Astrocyte (in vitro differentiated cells and primary cell): Measurements from ENCODE around the gene ABHD5. TPM values are rescaled to one million over a fixed set of nuclear protein-coding genes. Genes with fewer than 3 reads are reported as not detected.

ENCODE experiments used
- DNase-seq: peaks from one replicate; pipeline ENCODE4 v3.0.0-alpha.2; 2010; ENCODE audit warnings: low read depth
- FAIRE-seq: peaks from 2 replicates; lab custom pipeline; 2011; peaks lifted over from hg19 to GRCh38; lab: Jason Lieb, UNC
- H2AFZ ChIP-seq: 2 replicates; pipeline ENCODE4 v1.6.0; 2012; ENCODE audit warnings: low read depth, low read length, inconsistent platforms
- H3K27ac ChIP-seq: 2 replicates; pipeline ENCODE4 v1.5.1; 2011; ENCODE audit warnings: low read depth, low read length, inconsistent platforms
- H3K27me3 ChIP-seq: 2 replicates; pipeline ENCODE4 v1.6.0; 2011; ENCODE audit warnings: low read length, inconsistent platforms; ENCODE audit not compliant: insufficient read depth
- H3K36me3 ChIP-seq: 2 replicates; pipeline ENCODE4 v1.5.1; 2011; ENCODE audit warnings: low read length, inconsistent platforms; ENCODE audit not compliant: insufficient read depth
- H3K4me1 ChIP-seq: 2 replicates; pipeline ENCODE4 v1.5.1; 2011; ENCODE audit warnings: low read length, inconsistent platforms; ENCODE audit not compliant: insufficient read depth
- H3K4me2 ChIP-seq: 2 replicates; pipeline ENCODE4 v1.6.0; 2012; ENCODE audit warnings: low read length, inconsistent platforms
- H3K4me3 ChIP-seq: 2 replicates; pipeline ENCODE4 v1.5.1; 2011; ENCODE audit warnings: low read depth, mild to moderate bottlenecking, low read length, inconsistent platforms; ENCODE audit not compliant: insufficient read depth
- H3K79me2 ChIP-seq: 2 replicates; pipeline ENCODE4 v1.6.0; 2012; ENCODE audit warnings: mild to moderate bottlenecking, low read length, inconsistent platforms; ENCODE audit not compliant: insufficient read depth
- H3K9ac ChIP-seq: 2 replicates; pipeline ENCODE4 v1.6.0; 2012; ENCODE audit warnings: mild to moderate bottlenecking, low read length, inconsistent platforms
- H3K9me3 ChIP-seq: 2 replicates; pipeline ENCODE4 v1.5.1; 2012; ENCODE audit warnings: low read depth, mild to moderate bottlenecking, low read length, inconsistent platforms; ENCODE audit not compliant: insufficient read depth
- H4K20me1 ChIP-seq: 2 replicates; pipeline ENCODE4 v1.6.0; 2012; ENCODE audit warnings: low read length, inconsistent platforms; ENCODE audit not compliant: insufficient read depth
- H3K27ac Mint-ChIP-seq: one replicate; pipeline ENCODE4 v1.8.0; 2021; ENCODE audit warnings: mild to moderate bottlenecking, mixed read lengths; ENCODE audit not compliant: unreplicated experiment
- H3K27me3 Mint-ChIP-seq: one replicate; pipeline ENCODE4 v1.8.0; 2021; ENCODE audit warnings: low read depth, mixed read lengths; ENCODE audit not compliant: unreplicated experiment
- H3K36me3 Mint-ChIP-seq: one replicate; pipeline ENCODE4 v1.8.0; 2021; ENCODE audit warnings: low read depth, mixed read lengths; ENCODE audit not compliant: unreplicated experiment
- H3K4me1 Mint-ChIP-seq: one replicate; pipeline ENCODE4 v1.8.0; 2021; ENCODE audit warnings: low read depth, mixed read lengths; ENCODE audit not compliant: unreplicated experiment
- H3K4me3 Mint-ChIP-seq: one replicate; pipeline ENCODE4 v1.8.0; 2021; ENCODE audit warnings: mild to moderate bottlenecking, moderate library complexity, mixed read lengths; ENCODE audit not compliant: unreplicated experiment
- H3K9me3 Mint-ChIP-seq: one replicate; pipeline ENCODE4 v1.8.0; 2021; ENCODE audit warnings: mild to moderate bottlenecking, mixed read lengths; ENCODE audit not compliant: unreplicated experiment
- CTCF ChIP-seq: IDR thresholded peaks from 2 replicates; pipeline ENCODE4 v1.5.1; 2011; ENCODE audit warnings: low read depth, mild to moderate bottlenecking, inconsistent platforms, low read length, moderate library complexity; ENCODE audit not compliant: insufficient read depth
- EZH2 ChIP-seq: IDR thresholded peaks from 2 replicates; pipeline ENCODE4 v1.6.1; 2012; ENCODE audit warnings: mild to moderate bottlenecking, low read length, inconsistent platforms; ENCODE audit not compliant: insufficient read depth
- total RNA-seq: library from RNA; stranded (reverse); gene quantifications from 2 replicates; pipeline ENCODE4 v1.2.1, GENCODE V29; 2021

ABHD5 gene
- total RNA-seq, 1 donor from 2014 or later: 18.3 TPM

GRCh38 chr3:43726521-43726920, 35.8 kb downstream of the ABHD5 start:
- DNase-seq (peak; percentile 69), FAIRE-seq (peak; percentile 26)
- TF ChIP-seq CTCF (no peak), EZH2 (no peak)
- Mint-ChIP-seq H3K27ac (peak overlapping the region; percentile 71), H3K36me3 (peaks cover 3% of the 10 kb centered on the region), H3K4me1 (peaks cover 8% of the 10 kb centered on the region), H3K27me3 (no peaks in the 10 kb centered on the region), H3K9me3 (no peaks in the 10 kb centered on the region), H3K4me3 (no peak overlapping the region)
- Histone ChIP-seq H3K9me3 (no peaks in the 10 kb centered on the region), H3K4me3 (no peak overlapping the region), H3K36me3 (no peaks in the 10 kb centered on the region), H3K27ac (no peak overlapping the region), H3K27me3 (no peaks in the 10 kb centered on the region), H2AFZ (no peak overlapping the region), H3K9ac (no peak overlapping the region), H3K79me2 (no peaks in the 10 kb centered on the region), H4K20me1 (no peaks in the 10 kb centered on the region), H3K4me2 (peak overlapping the region; percentile 8), H3K4me1 (peaks cover 20% of the 10 kb centered on the region)

- H3K4me2 ChIP-seq: no peak overlapping the region
- no peak overlapping the region for H2AFZ ChIP-seq
- no peak for FAIRE-seq
Observed at GRCh38 chr3:43727930-43728329, 37.2 kb downstream of the ABHD5 start.

More at GRCh38 chr3:43727930-43728329, 37.2 kb downstream of the ABHD5 start:
- H3K36me3 Mint-ChIP-seq: peaks cover 3% of the 10 kb centered on the region
- no peaks in the 10 kb centered on the region for H3K9me3 Mint-ChIP-seq
- Histone ChIP-seq H3K9me3 (no peaks in the 10 kb centered on the region), H3K4me1 (peaks cover 17% of the 10 kb centered on the region), H3K27me3 (no peaks in the 10 kb centered on the region), H3K36me3 (no peaks in the 10 kb centered on the region), H3K27ac (no peak overlapping the region), H3K9ac (no peak overlapping the region), H3K4me3 (no peak overlapping the region), H4K20me1 (no peaks in the 10 kb centered on the region), H3K79me2 (no peaks in the 10 kb centered on the region)
- H3K4me3 Mint-ChIP-seq: no peak overlapping the region
- no peak overlapping the region for H3K27ac Mint-ChIP-seq
- no peaks in the 10 kb centered on the region for H3K27me3 Mint-ChIP-seq
- TF ChIP-seq EZH2 (no peak), CTCF (no peak)
- H3K4me1 Mint-ChIP-seq: peaks cover 8% of the 10 kb centered on the region
- DNase-seq: peak; percentile 29
